ENCODE measurements around the gene MACF1.

- TF ChIP-seq CTCF (IDR thresholded peaks at IDR 0.05) (no peak), EZH2 (IDR thresholded peaks at IDR 0.05; ENCODE audit: borderline replicate concordance, insufficient read depth, low read depth, low read length, poor library complexity, severe bottlenecking) (no peak)
These were observed 200.9 kb downstream of the MACF1 start for GRCh38 chr1:39405358-39405757.
